Measurements from ENCODE around the gene ANKRD13B.

Gene ANKRD13B

GRCh38 chr17:29588562-29589411 lies 4.1 kb upstream of the ANKRD13B start:
- H3K4me3 ChIP-seq (ENCODE audit: low read depth, low read length) = peak overlapping the region; percentile 63
- peak; percentile 43 for DNase-seq (ENCODE audit: low read depth)
- no peak for TF ChIP-seq CTCF (IDR thresholded peaks at IDR 0.05; ENCODE audit: insufficient read depth, low read depth, low read length, missing control alignments)

- H3K4me3 ChIP-seq (ENCODE audit: low read depth, low read length) = peak within 1 kb of the TSS; percentile 63
- peak; percentile 90 for DNase-seq (ENCODE audit: low read depth)
- TF ChIP-seq CTCF (IDR thresholded peaks at IDR 0.05; ENCODE audit: insufficient read depth, low read depth, low read length, missing control alignments) = peak; percentile 0
Observed at GRCh38 chr17:29589524-29590410, 3.2 kb upstream of the ANKRD13B start, which contains the start of gene GIT1. Gene GIT1 (minus strand): TSS chr17:29589648. CDS start chr17:29589378, 270 bp downstream.

GRCh38 chr17:29590411-29591145 lies 2.4 kb upstream of the ANKRD13B start:
- no peak for TF ChIP-seq CTCF (IDR thresholded peaks at IDR 0.05; ENCODE audit: insufficient read depth, low read depth, low read length, missing control alignments)
- peak overlapping the region; percentile 60 for H3K4me3 ChIP-seq (ENCODE audit: low read depth, low read length)
- DNase-seq (ENCODE audit: low read depth) = no peak

GRCh38 chr17:29591146-29591736 lies 1.7 kb upstream of the ANKRD13B start:
- peak; percentile 46 for DNase-seq (ENCODE audit: low read depth)
- no peak for TF ChIP-seq CTCF (IDR thresholded peaks at IDR 0.05; ENCODE audit: insufficient read depth, low read depth, low read length, missing control alignments)
- no peak overlapping the region; the same call in 1 of the 2 replicates for H3K4me3 ChIP-seq (ENCODE audit: low read depth, low read length)

GRCh38 chr17:29591737-29592608 lies 959 bp upstream of the ANKRD13B start:
- DNase-seq (ENCODE audit: low read depth) = peak; percentile 75
- TF ChIP-seq CTCF (IDR thresholded peaks at IDR 0.05; ENCODE audit: insufficient read depth, low read depth, low read length, missing control alignments) = peak; percentile 95
- no peak overlapping the region; the same call in 1 of the 2 replicates for H3K4me3 ChIP-seq (ENCODE audit: low read depth, low read length)

Measured in GM12865 (cell line).